Measurements from ENCODE around the gene HDAC7.

GRCh38 chr12:47736216-47736615 is 83.5 kb downstream of the HDAC7 start:
- TF ChIP-seq CTCF (conservative IDR thresholded peaks at IDR 0.05; ENCODE audit: low read length) (no peak), EZH2phosphoT487 (IDR thresholded peaks at IDR 0.05; ENCODE audit: borderline replicate concordance) (no peak)
